Adrenal gland (tissue), 5 donors: ENCODE results near the gene TNS3.

Source experiments
- POLR2A ChIP-seq, 2 donors: fragments of 450-650 bp; IDR thresholded peaks; one replicate each; pipeline ENCODE4 v1.6.1; 2017; ENCODE audit warnings: antibody characterized with exemption in 2 of 2, mild to moderate bottlenecking in 2 of 2, moderate library complexity in 1 of 2
- TF ChIP-seq, protein P1 (sequence below), 6 experiments: fragments of 450-650 bp in 4 of 6; fragments of 200-600 bp in 2 of 6; sonication (generic) in 1 of 6; IDR thresholded peaks; 1 replicate in 5 of 6; 2 replicates in 1 of 6; pipeline versions ENCODE4 v1.5.1 to v1.8.0; 2016 to 2021; ENCODE audit warnings: antibody characterized with exemption in 6 of 6, mild to moderate bottlenecking in 2 of 6, moderate library complexity in 1 of 6
- donor health status: DM: no; HTN: no; CAD: no.

DNA sequence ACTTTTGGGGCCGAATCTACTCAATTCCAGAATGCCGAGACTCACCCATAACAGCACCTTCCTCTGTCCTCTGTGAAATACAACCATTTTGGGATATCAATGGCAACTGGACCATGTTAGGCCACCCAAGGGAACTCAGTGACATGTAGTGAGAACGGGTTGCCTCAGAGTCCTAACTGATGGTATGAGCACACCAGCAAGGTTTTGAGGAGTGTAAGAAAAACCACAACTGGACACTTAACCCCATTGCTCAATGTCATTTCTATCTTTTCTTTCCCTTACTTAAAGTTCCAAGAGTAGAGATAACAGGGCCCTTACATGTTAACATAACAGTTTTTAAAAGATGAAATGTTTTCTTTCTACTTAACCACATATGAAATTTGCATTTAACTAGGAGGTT is 67.1 kb downstream of the TNS3 start:
- TF ChIP-seq, protein P1, sequence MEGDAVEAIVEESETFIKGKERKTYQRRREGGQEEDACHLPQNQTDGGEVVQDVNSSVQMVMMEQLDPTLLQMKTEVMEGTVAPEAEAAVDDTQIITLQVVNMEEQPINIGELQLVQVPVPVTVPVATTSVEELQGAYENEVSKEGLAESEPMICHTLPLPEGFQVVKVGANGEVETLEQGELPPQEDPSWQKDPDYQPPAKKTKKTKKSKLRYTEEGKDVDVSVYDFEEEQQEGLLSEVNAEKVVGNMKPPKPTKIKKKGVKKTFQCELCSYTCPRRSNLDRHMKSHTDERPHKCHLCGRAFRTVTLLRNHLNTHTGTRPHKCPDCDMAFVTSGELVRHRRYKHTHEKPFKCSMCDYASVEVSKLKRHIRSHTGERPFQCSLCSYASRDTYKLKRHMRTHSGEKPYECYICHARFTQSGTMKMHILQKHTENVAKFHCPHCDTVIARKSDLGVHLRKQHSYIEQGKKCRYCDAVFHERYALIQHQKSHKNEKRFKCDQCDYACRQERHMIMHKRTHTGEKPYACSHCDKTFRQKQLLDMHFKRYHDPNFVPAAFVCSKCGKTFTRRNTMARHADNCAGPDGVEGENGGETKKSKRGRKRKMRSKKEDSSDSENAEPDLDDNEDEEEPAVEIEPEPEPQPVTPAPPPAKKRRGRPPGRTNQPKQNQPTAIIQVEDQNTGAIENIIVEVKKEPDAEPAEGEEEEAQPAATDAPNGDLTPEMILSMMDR (IDR thresholded peaks at IDR 0.05): no peak
- no peak for TF ChIP-seq POLR2A (IDR thresholded peaks at IDR 0.05)
